ENCODE results near the gene LDHB.
"Not testable (repeated sequence)": the region's sequence is repeated elsewhere in the genome, so short reads cannot be mapped to it uniquely, and the experiment has no call there.

Gene LDHB

GRCh38 chr12:21607701-21608100 is 49.9 kb downstream of the LDHB start:
- no peak overlapping the region for H3K4me3 ChIP-seq (ENCODE audit: low read length)
- TF ChIP-seq ZNF274 (IDR thresholded peaks at IDR 0.05; ENCODE audit: low read depth, low read length), result no peak

- H3K4me3 ChIP-seq (ENCODE audit: low read length), result no peak overlapping the region
- TF ChIP-seq ZNF274 (IDR thresholded peaks at IDR 0.05; ENCODE audit: low read depth, low read length), result no peak
These were observed 51.5 kb downstream of the LDHB start for GRCh38 chr12:21606175-21606574.

- no peak within 1 kb of the TSS for H3K4me3 ChIP-seq (ENCODE audit: low read length)
- no peak for TF ChIP-seq ZNF274 (IDR thresholded peaks at IDR 0.05; ENCODE audit: low read depth, low read length)
These were observed 53.2 kb downstream of the LDHB start, which contains the start of gene GYS2 for GRCh38 chr12:21604245-21605101. Gene GYS2, minus strand, starts transcription at chr12:21604847. Its CDS starts 255 bp downstream, at chr12:21604592.

DNA sequence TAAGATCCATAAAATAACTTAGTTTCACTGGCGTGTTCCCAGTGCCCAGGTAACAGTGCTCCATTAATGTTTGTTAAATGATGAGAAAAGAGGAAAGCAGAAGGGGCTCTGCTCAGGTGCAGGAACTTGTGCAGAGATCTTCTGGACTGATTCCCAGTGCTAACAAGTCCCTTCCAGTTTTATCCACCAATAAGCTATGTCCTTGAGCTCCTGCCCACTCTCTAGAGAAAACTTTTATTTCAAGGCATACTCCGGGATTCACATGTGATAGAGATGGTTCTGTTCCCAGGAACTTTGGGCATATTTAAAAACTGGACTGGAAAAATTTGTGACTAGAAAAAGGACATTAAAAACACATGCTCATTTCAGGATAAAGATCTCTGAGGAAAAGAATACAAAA is 54.9 kb downstream of the LDHB start:
- H3K4me3 ChIP-seq (ENCODE audit: low read length), result no peak overlapping the region
- no peak for TF ChIP-seq ZNF274 (IDR thresholded peaks at IDR 0.05; ENCODE audit: low read depth, low read length)

DNA sequence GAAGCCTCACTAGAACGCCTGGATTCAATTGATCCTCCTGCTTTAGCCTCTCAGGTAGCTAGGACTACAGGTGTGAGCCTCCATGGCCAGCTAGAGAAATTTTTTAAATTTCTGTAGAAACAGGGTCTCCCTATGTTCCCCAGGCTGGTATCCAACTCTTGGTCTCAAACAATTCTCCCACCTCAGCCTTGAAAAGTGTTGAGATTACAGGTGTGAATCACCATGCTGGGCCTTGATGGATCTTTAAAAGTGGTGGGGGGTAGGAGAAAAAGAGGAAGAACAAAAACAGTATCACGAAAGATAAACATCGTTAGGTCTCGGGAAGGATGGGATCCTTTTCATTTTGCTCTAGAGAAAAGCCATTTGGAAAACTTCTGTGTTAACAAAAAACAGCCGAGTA is 57.4 kb downstream of the LDHB start:
- TF ChIP-seq ZNF274 (IDR thresholded peaks at IDR 0.05; ENCODE audit: low read depth, low read length), result no peak
- no peak overlapping the region for H3K4me3 ChIP-seq (ENCODE audit: low read length)

- TF ChIP-seq ZNF274 (IDR thresholded peaks at IDR 0.05; ENCODE audit: low read depth, low read length), result no peak
- no peak overlapping the region for H3K4me3 ChIP-seq (ENCODE audit: low read length)
These were observed 58.3 kb downstream of the LDHB start for GRCh38 chr12:21599143-21599999.

DNA sequence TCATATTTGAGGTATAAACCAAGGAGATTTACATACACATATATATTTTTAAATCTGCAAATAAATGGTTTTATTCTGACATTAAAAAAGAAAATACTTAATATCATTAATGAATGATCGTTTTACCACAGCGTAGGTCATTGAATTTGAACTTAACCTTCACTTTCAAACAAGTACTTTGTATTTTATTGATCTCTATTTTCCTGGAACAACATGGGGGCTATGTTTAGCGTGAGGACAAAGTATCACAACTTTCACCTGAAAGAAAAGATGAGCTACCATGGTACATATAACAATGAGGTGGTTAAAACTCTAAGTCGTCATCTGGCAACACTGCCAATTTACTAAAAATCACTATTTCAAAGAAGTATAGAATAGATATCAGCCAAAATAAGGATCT is 59.0 kb downstream of the LDHB start:
- TF ChIP-seq ZNF274 (IDR thresholded peaks at IDR 0.05; ENCODE audit: low read depth, low read length), result no peak
- no peak overlapping the region for H3K4me3 ChIP-seq (ENCODE audit: low read length)

DNA sequence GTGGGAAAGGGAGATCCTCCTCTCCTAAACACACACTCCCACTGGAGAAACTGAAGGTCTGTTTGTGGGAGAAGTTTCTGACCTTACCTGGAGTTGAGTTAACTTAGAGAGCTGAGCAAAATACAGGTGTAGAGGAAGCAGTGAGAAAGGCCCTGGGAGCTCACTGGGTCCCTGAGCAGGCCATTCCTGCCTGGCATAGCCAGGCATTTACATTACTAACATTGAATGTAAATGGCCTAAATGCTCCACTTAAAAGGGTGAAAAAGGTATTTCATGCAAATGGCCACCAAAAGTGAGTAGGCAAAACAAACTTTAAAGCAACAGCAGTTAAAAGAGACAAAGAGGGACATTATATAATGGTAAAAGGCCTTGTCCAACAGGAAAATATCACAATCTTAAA is 62.3 kb downstream of the LDHB start:
- H3K4me3 ChIP-seq (ENCODE audit: low read length), result not testable (repeated sequence)

DNA sequence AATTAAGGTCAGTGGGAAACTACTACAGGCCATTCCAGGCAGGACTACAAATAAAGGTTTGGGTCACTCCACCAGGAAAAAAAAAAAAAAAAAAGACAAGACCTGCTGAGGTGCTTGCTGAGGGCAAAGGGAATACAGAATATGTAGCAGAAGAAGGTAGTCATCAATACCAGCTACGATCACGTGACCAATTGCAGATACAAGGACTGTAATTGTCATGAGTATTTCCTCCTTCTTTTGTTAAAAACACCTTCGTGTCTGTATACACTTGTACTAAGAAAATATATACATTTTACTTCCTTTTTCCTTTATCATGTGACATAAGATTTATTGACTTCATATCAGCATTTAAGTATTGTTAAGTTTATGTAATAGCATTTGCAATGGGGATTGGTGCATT is 72.2 kb downstream of the LDHB start:
- TF ChIP-seq ZNF274 (IDR thresholded peaks at IDR 0.05; ENCODE audit: low read depth, low read length), result no peak
- H3K4me3 ChIP-seq (ENCODE audit: low read length), result no peak overlapping the region

Measured in GM08714 (cell line).